CD4-positive, alpha-beta T cell treated with Interleukin-17A for 1 hour (primary cell): Measurements from ENCODE around the gene ZNF367.
A peak's percentile ranks its signal among the peaks of the same experiment; 100 is the strongest.

ENCODE experiments used
- DNase-seq: peaks from one replicate; pipeline ENCODE4 v3.0.0-alpha.2; 2020

ZNF367 gene

DNA sequence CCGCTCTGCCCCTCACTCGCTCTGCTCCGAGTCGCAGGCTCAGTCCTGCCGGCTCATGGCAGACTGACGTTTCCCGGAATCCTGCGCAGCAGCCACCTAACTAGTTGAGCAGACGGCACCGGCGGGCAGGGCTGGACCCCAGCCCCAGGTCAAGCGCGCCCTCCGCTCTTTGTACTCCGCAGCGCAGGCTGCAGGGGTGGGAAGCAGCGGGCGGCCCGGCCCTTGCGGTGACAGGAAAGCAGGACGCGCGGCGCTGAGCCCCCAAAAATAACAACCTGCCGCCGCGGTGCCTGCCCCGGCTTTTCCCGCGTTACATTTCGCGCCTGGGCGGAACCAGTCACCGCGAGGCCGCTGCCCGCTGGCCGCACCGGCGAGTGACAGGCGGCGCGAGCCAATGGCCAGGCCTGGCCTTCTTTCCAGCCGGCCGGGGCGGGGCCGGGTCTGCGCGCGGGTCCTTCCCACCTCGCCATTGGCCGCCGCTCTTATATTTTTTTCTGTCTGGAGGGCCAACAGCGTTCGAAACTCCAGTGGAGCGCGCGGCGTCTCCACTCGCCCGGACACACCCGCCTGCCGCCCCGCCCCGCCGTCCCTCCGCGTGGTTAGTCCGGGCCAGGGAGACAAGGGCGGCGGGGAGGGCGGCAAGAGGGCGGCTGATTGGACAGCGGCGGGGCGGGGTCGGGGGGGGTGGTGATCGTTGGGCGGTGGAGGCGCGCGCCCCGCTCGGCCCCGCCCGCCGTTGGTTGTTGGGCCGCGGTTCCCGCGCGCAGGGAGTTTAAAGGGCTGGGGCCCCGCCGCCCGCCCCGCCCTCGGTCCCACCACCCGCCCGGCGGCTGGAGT is at the start of gene ZNF367:
Gene ZNF367, minus strand, starts transcription at position 288 of the 837 bp plus-strand sequence. CDS start 338 bp downstream, outside the sequence.
- DNase-seq = peak; percentile 95

DNA sequence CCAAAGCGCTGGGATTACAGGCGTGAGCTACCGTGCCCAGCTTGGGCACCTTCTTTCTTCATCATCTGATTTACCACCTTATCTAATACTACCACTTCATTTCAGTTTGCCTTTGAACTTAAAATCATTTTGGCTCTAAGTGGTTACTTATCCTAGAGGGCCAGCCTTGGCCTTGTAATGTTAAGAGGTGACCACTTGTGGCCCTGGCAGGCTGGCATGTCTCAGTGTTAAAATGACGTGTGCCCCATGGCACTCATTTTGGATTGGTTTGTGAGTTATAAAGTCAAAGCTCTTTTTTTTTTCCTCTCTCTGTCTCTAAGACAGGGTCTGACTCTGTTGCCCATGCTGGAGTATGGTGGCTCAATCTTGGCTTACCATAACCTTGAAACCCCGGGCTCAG is 49.6 kb upstream of the ZNF367 start:
- DNase-seq = no peak

DNA sequence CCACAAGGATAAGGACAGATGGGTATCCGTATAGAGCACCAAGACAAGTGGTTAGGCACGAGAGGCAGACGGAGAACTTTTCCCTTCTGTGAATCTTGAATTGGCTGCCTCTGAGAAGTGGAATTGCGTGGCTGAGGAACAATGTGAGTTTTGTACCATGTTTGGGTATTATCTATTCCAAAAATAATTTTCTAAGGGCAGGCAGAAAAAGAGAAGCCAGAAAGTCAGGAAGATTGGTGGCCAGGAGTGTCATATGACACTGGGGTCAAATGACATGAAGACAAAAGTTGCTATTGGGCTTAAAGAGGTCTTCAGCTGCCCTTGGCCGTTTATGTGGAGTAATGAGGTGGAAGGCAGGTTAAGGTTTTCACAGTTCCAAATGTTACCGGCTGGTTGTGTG is 46.3 kb upstream of the ZNF367 start:
- DNase-seq = no peak

DNA sequence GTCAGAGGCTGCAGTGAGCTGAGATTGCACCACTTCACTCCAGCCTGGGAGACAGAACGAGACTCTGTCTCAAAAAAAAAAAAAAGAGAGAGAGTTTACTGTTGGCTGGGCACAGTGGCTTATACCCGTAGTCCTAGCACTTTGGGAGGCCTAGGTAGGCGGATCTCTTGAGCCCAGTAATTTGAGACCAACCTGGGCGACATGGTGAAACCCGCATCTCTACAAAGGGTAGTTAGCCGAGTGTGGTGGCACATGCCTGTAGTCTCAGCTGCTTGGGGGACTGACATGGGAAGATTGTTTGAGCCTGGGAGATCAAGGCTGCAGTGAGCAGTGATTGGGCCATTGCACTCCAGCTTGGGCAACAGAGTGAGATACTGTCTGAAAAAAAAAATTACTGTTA is 44.4 kb upstream of the ZNF367 start:
- no peak for DNase-seq

DNA sequence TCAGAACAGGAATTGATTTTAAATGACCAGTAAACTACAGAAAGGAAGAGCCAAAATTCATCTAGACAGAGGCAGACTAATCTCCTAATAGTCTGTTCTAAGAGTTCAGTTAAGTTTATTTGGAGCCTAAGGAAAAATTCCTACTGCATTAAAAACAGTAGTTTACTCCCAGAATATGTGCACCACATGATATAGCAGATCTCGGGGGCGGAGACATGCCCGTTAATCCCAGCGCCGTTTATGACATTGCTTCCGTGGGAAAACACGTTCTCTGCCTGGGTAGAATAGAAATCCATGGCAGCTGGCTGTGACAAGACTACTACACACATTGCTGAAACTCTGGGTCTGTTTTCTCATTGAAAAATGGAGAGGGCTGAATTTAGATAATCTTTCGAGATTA is 43.2 kb upstream of the ZNF367 start:
- DNase-seq = no peak

DNA sequence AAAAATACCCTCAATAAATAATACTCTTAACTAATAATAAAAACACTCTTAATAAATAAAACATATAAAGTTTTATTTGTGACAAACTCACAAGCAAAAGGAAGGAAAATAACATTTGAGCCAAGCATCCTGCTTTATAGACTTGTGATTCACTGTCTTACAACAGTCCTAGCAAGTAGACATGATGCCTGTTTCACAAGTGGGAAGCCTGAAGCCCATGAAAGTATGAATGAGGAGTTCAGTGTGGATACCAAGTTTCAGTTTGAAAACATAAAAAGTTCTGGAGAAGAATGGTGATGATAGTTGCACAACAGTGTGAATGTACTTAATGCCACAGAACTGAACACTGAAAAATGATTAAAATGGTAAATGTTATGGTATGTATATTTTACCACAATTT is 42.7 kb upstream of the ZNF367 start:
- DNase-seq = no peak

DNA sequence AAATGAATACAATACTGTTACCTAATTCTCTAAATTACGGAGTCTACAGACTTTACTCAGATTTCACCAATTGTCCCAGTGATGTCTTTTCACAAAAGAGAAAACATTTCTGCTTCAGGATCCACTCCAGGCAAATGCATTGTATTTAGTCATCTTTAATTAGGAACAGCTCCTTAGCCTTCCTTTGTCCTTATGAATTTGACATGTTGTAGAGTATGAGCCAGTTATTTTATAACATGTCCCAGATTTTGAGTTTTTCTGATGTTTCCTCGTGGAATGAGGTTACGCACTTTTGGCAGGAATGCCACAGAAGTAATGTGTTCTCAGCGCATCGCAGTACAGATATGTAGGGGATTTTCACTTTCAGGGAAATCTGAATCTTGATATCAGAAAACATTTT is 42.3 kb upstream of the ZNF367 start:
- no peak for DNase-seq

DNA sequence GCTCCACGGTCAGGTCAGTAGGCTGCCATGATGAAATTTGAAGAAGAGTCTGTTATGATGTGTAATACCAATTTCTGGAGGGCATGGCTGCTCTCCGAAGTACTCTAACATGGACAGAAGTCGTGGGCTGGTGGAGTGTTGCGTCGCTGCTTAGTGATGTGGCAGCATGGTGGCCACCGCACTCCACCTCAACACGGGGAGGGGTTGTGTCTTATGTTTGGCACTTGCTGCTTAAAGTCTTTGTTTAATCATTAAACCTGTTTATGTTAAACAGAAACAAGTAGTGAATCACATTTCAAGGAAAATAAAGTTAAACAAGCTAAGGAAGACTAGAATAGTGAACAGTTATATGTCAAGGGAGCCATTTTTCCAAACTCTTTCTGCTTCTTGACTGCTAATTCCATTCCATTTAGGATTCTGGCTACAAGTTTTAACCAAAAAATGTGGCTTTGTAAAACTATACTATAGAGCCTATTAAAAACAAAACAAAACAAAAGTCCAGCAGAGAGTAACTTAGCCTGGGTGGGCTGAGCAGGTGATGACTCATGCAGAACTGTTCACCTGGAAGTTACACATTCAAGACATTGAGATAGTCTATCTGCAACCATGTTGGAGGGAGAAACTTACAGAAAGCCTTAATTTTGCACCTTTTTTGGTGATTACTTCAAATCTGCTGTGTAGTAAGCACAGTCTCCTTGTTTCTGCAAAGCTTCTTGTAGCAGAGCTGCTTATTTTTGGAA is 41.3 kb upstream of the ZNF367 start:
- DNase-seq = no peak

DNA sequence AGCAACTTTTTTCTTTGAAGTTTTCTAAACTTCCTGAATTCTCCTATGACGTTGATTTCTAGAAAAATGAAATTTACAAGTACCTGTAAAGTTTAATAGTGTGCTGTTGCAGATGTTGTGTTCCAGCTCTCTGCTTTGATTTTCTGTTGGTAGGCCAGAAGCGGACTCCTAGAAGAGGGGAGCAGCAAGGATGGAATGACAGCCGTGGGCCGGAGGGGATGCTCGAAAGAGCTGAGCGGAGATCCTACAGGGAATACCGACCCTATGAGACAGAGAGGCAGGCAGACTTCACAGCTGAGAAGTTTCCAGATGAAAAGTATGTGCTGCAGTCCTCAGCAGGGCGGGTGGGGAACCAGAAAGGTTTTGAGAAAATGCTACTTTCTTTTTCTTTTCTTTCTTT is 40.1 kb upstream of the ZNF367 start:
- no peak for DNase-seq

DNA sequence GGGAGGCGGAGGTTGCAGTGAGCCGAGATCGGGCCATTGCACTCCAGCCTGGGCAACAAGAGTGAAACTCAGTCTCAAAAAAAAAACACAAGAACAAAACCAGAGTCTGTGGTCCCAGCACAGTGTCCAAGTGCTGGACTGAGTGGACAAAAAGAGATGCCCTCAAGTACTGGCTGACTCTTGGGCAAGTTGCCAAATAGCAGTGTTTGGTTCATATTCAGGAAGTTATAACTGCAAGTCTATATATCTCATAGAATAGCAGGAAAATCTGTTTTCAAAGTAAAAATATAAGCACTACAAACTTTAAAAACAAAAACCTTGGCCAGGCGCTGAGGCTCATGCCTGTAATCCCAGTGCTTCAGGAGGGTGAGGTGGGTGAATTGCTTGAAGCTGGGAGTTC is 39.1 kb upstream of the ZNF367 start:
- no peak for DNase-seq

DNA sequence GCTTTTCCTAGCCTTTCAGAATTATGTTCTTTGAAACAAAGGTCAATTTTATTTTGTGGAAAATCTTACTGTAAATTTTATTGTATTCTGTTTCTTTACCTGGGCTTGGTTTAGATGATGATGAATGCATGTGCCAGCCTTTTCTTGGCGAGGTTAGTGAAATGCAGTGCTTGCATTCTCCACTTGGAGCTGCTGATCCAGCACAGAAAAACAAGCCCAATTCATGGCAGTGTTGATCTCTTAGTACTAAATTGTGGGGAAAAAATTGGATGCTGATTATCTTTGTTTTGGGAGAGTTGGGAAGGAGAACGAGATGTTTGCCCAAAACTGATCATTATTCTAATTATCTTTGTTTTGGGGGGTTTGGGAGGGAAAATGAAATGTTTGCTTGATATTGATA is 35.5 kb upstream of the ZNF367 start:
- peak; percentile 12 for DNase-seq

DNA sequence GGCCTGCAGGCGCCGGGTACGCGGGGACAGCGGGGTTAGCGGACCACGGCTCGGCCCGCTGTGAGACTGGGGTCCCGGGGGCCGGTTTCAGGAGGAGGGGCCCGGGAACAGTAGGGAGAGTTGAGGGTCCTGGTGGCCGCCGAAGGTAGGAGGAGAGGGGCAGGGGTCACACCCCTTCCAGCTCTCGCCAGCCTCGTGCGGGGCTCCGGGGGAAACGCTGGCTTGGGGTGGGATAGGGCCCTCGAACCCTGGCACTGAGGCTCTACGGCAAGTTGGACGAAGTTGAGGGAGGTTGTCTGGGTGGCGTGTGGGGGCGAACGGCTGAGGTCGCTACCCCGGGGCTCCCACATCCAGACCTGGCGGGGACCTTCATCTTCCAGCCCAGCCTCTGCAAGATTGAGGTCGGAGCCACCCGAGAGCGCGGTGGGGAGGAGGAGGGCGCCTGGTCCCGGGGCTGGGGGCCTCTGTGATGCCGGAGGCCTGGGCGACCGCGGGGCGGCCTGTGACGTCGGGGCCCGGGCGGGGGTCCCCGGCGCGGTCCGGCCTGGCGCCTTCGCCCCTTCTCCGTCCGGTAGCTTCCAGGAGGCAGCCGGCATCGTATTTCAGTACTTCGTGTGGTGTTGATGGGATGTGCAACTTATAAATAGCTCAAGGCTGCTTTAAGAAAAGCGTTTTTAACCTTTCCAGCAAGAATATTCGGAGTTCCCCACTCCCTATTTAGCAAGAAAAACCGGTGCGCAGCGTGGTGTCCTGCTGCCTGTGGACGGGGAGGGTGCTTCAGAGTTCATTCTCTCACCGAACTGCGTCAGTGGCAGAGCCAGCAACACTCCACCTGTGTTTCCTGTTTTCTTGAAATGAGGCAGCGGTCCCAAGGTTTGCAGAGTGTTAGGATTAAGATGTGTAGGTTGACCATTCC is 32.7 kb upstream of the ZNF367 start:
- DNase-seq = peak; percentile 61

DNA sequence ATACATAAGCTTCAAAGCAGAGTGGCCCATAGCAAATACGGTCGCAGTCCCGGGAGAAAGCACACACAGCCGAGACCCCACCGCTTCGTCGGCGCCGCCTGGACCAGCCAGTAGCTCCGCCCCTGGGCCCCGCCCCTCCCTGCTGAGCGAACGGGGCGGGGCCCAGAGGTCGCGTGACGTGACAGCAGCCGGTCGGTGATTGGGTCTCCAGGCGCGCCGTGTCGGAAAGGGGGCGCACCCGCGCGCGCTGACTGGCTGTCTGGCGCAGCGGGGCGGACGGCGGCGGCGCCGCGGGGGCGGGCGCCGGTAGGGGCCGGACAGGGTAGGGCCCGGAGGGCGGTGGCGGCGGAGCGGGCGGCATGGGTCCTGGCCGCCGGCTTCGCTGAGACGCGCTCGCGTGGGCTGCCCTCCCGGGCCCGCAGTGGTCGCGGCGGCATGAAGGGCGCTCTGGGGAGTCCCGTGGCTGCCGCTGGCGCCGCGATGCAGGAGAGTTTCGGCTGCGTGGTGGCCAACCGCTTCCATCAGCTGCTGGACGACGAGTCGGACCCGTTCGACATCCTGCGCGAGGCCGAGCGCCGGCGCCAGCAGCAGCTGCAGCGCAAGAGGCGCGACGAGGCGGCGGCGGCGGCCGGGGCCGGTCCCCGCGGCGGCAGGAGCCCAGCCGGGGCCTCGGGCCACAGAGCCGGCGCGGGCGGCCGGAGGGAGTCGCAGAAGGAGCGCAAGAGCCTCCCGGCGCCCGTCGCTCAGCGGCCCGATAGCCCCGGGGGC is 31.9 kb upstream of the ZNF367 start, which contains the start of gene HABP4:
Gene HABP4, plus strand, starts transcription at position 325 of the 768 bp plus-strand sequence. Its CDS starts 111 bp downstream, at position 436.
- peak; percentile 94 for DNase-seq

DNA sequence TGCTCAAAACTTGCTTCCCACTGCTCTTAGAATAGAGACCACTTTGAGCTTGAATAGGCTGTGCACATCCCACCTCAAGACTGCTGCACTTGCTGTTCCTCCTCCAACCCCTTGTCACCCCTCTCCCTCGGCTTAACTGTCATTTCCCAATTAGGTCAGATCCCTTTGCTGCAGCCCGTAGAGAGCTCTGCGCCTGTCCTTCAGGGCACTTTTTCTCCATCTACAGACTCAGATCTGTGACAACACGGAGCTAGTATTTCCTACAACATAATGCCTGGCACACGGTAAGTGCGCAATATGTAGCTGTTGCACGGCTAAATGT is 31.3 kb upstream of the ZNF367 start:
- DNase-seq = no peak

DNA sequence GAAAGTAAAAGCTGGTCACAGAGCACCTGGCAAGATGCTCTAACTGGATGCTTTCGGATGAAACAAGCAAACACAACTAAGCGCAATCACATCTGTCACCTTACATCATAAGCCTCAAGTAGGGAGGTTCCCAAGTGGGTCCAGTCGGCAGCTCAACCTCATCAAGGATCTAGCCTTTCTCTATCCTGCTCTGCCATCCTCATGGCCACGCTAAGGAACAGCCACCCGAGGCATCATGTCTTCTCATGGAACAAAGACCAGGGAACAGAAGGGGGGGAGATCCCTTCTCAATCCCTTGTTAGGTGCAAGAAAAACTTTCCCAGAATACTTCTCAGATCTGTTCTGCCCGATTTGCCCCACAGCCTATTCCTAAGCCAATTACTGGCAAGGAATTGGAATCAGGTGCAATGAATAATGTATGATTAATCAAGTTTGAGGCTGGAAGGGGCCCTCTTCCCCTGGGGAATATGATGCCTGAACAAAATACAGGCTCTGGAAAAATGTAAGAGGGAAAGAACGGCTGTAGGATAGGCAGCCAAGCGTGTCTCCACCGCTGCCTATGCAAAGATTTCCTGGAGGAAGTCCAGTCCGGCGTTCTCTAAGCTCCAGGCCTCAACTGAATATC is 30.5 kb upstream of the ZNF367 start:
- no peak for DNase-seq

DNA sequence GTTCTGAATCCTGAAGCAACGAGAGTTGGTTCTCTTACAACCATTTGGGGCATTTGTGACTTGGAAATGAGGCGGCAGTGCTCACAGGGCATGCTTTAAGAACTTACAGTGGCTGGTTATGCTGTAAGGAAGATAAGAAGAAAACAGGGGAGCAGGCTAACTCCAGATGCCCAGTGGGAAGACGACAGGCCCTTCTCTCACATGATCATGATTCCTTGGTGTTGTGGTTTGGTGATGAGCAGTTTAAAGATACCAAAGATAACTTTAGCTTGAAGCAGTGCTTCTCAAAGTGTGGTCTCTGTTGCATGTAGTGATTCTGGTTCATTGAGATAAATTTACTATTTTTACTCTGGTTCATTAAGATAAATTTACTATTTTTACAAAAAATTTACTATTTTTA is 29.2 kb upstream of the ZNF367 start:
- DNase-seq = no peak

DNA sequence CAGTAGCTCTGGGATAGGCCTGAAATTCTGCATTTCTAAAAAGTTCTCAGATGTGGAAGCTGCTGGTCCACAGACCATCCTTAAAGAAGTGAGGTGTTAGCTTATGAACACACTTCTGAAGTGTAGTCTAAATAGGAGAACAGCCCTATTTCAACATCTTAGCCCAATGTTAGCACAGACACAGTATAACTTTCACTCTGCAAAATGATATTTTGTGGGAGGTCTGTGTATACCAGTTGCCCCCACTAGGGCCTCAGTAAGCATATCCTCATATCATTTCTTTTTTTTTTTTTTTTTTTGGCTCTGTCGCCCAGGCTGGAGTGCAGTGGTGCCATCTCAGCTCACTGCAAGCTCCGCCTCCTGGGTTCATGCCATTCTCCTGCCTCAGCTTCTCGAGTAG is 24.3 kb upstream of the ZNF367 start:
- DNase-seq = no peak

DNA sequence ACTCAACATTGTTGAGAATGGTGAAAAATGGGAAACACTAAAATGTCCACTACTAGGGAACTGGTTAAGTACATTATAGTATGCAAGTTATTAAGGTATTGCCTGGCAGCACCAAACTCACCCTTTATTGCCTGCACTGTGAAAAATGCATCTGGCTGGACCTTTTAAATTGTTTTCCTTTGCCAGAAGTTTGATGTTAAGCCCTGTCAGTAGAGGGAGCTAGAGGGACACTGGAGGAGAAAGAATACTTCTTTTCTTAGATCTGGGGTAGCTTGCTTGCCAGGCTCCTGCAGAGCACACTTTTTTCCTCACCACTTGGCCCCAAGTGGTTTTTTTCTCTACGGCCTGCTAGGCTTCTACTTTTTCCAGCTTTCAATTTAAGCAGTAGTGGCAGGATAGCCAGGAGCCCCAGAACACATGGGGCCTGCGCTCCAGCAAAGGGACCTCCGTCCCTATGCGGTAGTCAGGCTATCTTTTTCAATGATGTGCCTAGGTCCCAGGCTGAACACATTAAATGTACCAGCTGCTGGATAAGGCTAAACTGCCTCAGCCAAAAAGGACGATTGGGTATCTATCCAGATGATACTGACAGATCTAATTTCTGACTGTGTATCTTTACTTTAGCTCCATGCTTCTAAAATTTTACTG is 23.8 kb upstream of the ZNF367 start:
- DNase-seq = peak; percentile 46

DNA sequence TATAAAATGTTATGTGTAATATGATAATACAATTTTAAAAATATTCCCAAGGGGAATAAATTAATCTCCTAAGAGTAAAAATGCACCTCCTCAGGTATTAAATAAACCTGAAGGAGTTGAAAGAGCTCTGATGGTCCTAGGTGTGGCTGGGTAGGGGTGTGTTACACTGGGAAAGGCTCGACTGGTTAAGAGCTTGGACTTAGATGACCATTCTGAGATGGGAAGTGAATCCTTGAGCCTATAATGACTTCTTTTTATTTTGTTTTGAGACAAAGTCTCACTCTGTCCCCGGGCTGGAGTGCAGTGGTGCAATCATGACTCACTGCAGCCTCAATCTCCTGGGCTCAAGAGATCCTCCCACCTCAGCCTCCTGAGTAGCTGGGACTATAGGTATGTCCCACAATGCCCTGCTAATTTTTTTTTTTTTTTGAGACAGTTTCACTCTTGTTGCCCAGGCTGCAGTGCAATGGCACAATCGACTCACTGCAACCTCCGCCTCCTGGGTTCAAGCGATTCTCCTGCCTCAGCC is 22.6 kb upstream of the ZNF367 start:
- no peak for DNase-seq

DNA sequence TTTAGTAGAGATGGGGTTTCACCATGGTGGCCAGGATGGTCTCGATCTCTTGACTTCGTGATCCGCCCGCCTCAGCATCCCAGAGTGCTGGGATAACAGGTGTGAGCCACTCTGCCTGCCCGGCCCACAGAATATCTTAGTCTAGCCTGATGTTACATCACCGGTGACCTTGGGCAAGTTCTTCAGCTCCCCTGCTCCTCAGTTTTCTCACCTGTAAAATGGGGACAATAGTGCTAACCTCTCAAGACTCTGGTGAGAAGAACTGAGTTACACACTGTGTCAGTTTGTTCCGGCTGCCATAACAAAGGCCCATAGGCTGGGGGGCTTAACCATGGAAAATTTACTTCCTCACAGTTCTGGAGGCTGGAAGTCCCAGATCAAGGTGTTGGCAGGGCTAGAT is 19.3 kb upstream of the ZNF367 start:
- no peak for DNase-seq

DNA sequence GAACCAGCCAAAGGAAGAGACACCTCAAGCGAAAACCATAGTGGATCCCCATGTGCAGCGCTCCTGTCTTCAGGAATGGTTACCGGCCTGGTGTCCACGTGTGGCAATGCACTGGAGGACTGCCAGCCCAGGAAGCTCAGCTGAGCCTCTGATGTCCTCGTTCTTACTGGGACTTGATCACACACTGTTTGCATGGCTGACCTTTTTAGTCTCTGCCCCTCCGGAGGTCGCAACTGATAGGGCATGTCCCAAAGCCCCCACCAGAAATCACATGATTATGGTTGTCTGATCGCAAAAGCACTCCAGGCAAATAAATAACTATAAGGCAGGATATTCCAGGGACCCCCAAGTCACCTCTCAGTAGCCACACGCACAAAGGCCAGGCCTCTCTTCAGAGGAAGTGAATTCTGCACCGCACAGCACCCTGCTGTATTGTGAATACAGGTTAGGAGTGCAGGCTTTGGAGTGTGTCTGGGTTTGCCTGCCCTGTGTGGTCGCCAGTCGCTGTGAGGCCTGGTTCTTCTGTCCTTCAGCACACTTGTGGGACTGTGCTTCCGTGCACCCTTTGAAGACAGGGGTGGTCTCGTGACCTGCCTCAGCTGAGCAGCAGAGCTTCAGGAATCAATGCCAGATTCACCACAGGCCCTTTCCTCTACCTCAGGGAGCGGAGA is 18.4 kb upstream of the ZNF367 start:
- DNase-seq = no peak
